Stromal cell of bone marrow (primary cell): ENCODE measurements around the gene TPSD1.
"Not testable (repeated sequence)": the region's sequence is repeated elsewhere in the genome, so short reads cannot be mapped to it uniquely, and the experiment has no call there.

Experiments used
- DNase-seq: peaks from one replicate; pipeline ENCODE4 v3.0.0-alpha.2; 2012; ENCODE audit warnings: low read depth

TPSD1 gene

DNA sequence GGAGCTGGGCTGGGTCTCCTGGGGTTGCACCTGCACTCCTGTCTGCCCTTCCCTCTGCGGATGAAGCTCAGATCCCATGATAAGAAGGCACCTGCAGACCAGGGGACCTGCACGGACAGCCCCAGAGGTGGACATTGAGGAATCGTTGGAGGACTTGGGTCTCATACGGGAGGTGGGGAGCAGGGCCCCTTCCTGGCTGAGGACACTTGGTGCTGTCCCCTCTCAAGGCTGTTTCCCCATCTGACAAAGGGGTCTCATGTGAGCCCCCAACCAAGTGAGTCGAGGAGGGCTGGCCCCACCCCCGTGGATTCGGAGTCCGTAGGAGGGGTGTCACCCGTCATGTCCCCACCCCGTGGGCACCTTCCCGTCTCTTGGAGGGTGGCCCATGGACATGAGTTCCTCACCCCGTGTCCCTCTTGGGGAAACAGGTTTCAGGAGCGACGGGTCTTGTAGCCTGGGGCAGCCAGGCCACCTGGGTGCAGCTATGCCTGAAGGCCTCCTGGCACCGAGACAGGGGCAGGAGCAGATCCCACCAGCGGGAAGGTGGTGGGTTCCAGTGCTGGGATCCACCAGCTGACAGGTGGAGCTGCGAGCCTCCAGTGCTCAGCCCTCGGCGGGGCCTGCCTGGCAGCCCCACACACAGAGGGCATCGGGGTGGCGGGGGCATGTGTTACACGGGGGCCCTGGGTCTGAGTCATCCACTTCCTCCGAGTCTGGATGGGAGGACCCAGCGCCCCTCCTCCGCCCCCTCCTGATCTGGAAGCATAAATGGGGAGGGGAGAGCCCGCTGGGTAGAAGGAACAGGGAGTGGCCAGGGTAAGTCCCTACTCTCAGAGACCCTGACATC, at the start of gene TPSD1:
TPSD1 (plus strand) TSS at position 794 of the 847 bp plus-strand sequence. CDS start 212 bp downstream, outside the sequence.
- DNase-seq, result not testable (repeated sequence)

GRCh38 chr16:1206326-1206725, 49.5 kb upstream of the TPSD1 start:
- DNase-seq, result no peak

DNA sequence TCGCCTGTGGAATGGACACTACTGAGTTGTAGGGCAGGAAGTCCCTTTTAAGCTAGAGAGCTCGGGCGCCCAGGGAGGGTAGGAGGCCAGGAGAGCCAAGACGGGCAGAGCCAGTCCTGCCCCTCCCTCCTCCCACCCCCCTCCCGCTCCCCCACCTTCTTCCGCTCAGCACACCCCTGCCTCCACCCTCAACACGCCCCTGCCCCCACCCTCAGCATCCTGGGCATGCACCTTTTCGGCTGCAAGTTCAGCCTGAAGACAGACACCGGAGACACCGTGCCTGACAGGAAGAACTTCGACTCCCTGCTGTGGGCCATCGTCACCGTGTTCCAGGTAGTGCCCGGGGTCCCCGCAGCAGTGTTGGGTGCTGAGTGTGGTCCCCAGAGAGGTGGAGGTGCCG, 49.1 kb upstream of the TPSD1 start:
- DNase-seq, result no peak

DNA sequence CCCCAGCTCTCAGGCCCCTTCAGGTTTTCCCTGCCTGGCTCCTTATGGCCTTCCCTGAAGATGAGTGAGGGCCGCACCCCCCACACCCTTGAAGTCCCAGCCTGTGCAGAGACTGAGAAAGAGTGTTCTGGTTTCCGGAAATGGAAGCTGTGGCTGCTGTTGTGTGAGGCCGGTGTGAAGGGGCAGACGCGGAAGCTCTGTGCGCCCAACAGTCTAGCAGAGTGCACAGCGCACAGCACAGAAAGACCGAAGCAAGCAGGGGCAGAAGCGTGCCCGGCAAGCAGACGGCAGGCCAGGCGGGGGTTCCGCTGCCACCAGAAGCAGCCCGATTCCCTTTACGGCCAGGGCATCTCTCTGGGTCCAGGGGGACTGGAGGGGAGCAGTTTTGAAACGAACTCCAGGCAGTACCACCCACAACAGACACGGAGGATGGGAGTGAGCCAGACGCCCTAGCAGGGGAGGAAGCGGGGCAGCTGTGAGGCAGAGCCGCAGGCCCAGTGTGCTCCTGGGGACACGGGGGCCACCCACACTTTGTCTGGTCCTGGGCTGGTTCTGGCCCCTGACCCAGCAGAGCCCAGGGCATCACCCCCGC, 47.5 kb upstream of the TPSD1 start:
- no peak for DNase-seq

- DNase-seq, result no peak
These were observed 46.8 kb upstream of the TPSD1 start for GRCh38 chr16:1209081-1209480.

- DNase-seq, result no peak
These were observed 45.4 kb upstream of the TPSD1 start for GRCh38 chr16:1210461-1210860.

- DNase-seq, result no peak
These were observed 44.2 kb upstream of the TPSD1 start for GRCh38 chr16:1211451-1212268.

DNA sequence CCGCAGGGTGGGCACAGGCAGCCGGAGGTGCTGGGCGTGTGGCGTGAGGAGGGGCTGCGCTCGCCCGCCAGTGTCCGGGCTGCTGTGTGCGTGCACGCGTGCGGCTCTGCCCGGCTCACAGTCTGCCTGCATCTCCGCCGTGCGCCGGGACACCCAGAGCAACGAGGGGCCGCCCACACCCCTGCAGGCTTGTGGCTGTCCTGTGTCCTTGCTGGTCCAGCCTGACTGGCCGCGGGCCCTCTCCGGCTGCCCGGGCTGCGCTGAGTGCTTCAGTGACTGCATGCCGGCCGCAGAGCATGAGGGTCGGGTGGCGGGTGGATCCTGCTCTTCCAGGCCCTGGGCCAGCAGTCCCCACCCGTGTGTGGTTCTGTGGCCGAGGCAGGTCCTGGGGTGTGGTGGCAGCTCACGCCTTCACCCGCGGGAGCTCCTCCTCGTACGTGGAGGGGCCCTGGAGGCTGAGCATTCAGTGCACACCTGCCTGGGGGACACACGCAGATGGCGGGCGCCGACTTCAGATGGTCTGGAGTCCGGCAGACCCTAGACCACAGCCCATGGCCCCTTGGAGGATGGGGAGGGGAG, 43.2 kb upstream of the TPSD1 start:
- DNase-seq, result no peak

GRCh38 chr16:1213231-1213630, 42.6 kb upstream of the TPSD1 start:
- no peak for DNase-seq

- DNase-seq, result no peak
These were observed 42.0 kb upstream of the TPSD1 start for GRCh38 chr16:1213796-1214372.

DNA sequence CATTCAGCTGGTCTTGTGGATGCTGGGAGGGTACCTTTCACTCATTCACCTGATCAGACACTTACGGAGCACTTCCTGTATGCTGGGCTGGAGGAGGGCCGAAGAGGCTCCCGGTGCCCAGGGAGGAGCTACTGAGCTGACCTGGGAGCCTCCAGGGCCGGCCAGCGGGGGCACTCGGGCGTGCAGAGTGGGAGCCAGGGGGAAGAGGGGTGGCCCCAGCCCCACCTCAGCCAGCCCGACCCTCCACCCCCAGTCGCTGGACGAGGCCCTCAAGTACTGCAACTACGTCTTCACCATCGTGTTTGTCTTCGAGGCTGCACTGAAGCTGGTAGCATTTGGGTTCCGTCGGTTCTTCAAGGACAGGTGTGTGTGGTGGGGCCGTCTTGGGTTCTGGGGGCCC, 41.1 kb upstream of the TPSD1 start:
- DNase-seq, result no peak

DNA sequence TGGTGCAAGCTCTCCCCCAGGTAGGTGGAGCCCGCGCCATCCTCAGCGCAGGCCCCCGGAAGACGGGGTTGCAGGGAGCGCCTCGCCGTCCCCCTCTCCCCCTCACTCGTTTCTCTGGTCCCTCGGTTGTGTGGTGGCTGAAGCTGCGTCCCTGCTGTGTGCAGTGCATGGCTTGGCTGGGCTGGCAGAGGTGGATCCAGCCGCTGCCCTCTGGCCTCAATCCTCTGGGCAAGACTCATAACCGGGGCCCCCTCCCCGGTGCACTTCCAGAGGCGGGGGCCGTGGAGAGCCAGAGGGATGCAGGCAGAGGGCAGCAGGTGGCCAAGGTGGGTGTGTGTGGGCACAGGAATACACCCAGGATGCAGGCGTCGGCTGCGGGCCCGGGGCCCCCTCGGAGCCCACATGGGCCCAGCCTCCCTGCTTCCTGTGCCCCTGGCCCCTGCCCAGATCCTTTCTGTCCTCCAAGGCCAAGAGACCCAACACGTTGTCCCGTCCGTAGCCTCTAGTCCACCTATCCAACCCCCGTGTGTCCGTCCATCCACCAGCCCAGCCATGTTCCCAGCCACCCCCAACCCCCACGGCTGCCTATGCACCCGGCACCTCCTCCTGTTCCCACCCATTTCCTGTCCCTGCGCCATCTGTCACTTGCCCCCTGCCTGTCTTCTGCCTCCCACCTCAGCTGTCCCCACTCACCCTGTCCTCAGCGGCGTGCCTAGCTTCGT, 40.1 kb upstream of the TPSD1 start:
- DNase-seq, result no peak

DNA sequence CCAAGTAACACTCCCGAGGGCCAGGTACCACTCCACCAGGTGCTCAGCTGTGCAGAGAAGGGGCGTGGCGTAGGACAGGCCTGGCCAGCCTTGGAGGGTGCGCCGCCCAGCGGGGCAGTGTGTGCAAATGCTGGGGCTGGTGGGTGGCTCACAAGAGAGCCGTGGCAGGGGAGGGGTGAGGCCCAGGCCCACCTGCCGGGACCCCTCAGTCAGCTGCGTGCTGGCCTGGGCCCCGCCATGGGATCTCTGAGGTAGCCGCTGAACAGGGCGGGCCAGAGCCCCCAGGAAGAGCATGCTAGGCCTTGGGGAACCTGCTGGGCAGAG, 39.6 kb upstream of the TPSD1 start:
- no peak for DNase-seq

- DNase-seq, result no peak
These were observed 39.0 kb upstream of the TPSD1 start for GRCh38 chr16:1216681-1217400.

DNA sequence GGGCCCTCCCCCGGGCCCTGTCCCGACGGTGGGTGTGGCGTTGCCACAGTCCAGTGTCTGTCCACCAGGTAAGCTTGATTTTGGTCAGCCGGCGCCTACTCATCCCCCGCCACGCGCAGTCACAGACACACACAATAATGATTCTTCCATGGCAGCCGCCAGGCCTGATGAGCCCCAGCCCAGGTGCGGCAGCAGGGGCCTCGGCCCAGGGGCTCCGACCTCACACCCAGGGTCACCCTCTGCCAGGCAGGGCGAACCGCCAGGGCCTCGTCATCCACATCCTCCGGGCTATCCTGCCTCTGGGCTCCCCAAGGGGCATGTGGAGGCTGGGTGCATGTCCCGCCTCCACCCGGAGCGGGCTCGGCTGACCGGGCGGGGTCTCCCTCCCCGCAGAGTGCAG, 38.3 kb upstream of the TPSD1 start:
- no peak for DNase-seq

GRCh38 chr16:1218061-1218929, 37.6 kb upstream of the TPSD1 start:
- DNase-seq, result no peak

DNA sequence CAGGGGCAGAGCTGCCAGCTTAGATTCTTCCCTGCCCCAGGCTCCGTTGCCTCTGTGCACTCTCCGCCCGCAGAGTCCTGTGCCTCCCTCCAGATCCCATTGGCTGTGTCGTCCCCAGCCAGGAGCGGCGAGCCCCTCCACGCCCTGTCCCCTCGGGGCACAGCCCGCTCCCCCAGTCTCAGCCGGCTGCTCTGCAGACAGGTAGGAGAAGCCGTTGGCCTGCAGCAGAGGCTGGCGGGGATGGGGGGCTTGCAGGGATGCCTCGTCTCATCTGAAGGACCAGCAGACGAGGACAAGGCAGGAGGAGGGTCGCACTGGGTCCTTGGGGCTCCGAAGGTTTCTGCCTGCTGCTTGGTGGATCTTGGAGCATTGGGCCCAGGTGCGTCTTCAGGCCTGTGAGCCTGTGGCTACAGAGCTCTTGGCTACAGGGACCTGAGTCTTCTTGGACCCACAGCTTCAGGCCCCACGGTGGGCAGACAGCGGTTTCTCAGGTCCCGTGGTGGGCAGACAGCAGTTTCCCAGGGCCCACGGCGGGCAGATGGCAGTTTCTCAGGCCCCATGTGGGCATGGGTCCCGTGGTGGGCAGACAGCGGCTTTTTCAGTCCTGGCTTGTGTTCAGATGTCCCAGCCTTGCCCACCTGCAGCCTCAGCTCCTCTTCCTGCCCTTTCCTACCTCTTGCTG, 36.8 kb upstream of the TPSD1 start:
- DNase-seq, result no peak

GRCh38 chr16:1220098-1220728, 35.7 kb upstream of the TPSD1 start:
- DNase-seq, result no peak
